Esophagus squamous epithelium (tissue), 4 donors: Measurements from ENCODE around the gene CASP8.

Experiments used
- POLR2A ChIP-seq, 4 donors: fragments of 450-650 bp; IDR thresholded peaks; one replicate each; pipeline ENCODE4 v1.6.1; 2017; ENCODE audit warnings: antibody characterized with exemption in 4 of 4, mild to moderate bottlenecking in 4 of 4, moderate library complexity in 3 of 4
- TF ChIP-seq, protein P1 (sequence below), 6 experiments: fragments of 450-650 bp in 4 of 6; fragments of 200-600 bp in 2 of 6; sonication (generic) in 2 of 6; IDR thresholded peaks; one replicate each; pipeline ENCODE4 v1.5.1; 2016 to 2019; ENCODE audit warnings: antibody characterized with exemption in 6 of 6, mild to moderate bottlenecking in 4 of 6, moderate library complexity in 4 of 6

DNA sequence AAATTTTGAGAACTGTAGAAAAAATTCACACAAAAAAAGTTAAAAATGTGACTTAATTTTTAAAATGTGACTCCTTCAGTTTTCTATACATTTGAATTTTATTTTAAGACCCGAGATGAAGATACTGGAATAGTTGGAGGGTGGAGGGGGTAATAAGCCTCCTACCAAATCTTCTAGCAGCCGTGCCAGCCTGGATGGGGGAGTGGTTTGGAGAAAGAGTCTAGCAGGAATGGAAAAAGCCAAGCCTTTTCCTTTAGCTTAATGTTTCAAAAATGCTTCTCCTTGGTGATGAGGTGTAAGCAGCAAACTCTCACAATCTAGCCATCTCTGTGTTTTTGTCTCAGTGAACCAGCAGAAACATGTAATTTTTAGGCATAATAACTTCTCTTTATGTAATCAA, 14.7 kb downstream of the CASP8 start:
- TF ChIP-seq POLR2A (IDR thresholded peaks at IDR 0.05): no peak
- TF ChIP-seq, protein P1, sequence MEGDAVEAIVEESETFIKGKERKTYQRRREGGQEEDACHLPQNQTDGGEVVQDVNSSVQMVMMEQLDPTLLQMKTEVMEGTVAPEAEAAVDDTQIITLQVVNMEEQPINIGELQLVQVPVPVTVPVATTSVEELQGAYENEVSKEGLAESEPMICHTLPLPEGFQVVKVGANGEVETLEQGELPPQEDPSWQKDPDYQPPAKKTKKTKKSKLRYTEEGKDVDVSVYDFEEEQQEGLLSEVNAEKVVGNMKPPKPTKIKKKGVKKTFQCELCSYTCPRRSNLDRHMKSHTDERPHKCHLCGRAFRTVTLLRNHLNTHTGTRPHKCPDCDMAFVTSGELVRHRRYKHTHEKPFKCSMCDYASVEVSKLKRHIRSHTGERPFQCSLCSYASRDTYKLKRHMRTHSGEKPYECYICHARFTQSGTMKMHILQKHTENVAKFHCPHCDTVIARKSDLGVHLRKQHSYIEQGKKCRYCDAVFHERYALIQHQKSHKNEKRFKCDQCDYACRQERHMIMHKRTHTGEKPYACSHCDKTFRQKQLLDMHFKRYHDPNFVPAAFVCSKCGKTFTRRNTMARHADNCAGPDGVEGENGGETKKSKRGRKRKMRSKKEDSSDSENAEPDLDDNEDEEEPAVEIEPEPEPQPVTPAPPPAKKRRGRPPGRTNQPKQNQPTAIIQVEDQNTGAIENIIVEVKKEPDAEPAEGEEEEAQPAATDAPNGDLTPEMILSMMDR (IDR thresholded peaks at IDR 0.05): no peak
